ENCODE data around the gene RMDN2.

- TF ChIP-seq CTCF (conservative IDR thresholded peaks at IDR 0.05; ENCODE audit: low read depth, low read length), result no peak
- TF ChIP-seq EZH2 (IDR thresholded peaks at IDR 0.05; ENCODE audit: borderline replicate concordance, low read depth, low read length, poor library complexity, severe bottlenecking), result no peak
Measured at GRCh38 chr2:37992601-37993000, 67.5 kb downstream of the RMDN2 start.

All from A673 (cell line).